GM23248 (cell line): Measurements from ENCODE around the gene SMTNL1. TPM values are rescaled to one million over a fixed set of nuclear protein-coding genes. Genes with fewer than 3 reads are reported as not detected.

Experiments used
- DNase-seq: peaks from one replicate; pipeline ENCODE4 v3.0.0-alpha.2; 2015
- H2AFZ ChIP-seq: fragments of 200-600 bp; sonication (generic); 2 replicates; pipeline ENCODE4 v1.6.1; 2016; ENCODE audit warnings: antibody characterized with exemption
- H3F3A ChIP-seq: fragments of 200-600 bp; sonication (generic); 2 replicates; pipeline ENCODE4 v1.6.1; 2016; ENCODE audit warnings: mild to moderate bottlenecking, antibody characterized with exemption, mixed run types; ENCODE audit not compliant: insufficient read depth
- H3K27ac ChIP-seq: fragments of 200-600 bp; sonication (generic); 2 replicates; pipeline ENCODE4 v1.5.1; 2016; ENCODE audit warnings: mild to moderate bottlenecking
- H3K27me3 ChIP-seq: fragments of 200-600 bp; sonication (generic); replicated peaks from 2 replicates; pipeline ENCODE4 v1.6.1; 2016; ENCODE audit warnings: mild to moderate bottlenecking; ENCODE audit not compliant: insufficient read depth
- H3K36me3 ChIP-seq: fragments of 200-600 bp; sonication (generic); 2 replicates; pipeline ENCODE4 v1.6.1; 2016; ENCODE audit warnings: low read depth, mild to moderate bottlenecking
- H3K4me1 ChIP-seq: fragments of 200-600 bp; sonication (generic); 2 replicates; pipeline ENCODE4 v1.6.1; 2016; ENCODE audit warnings: mild to moderate bottlenecking; ENCODE audit not compliant: insufficient read depth
- H3K4me2 ChIP-seq: fragments of 200-600 bp; sonication (generic); one replicate; pipeline ENCODE4 v1.6.1; 2016; ENCODE audit warnings: mild to moderate bottlenecking; ENCODE audit not compliant: unreplicated experiment
- H3K4me3 ChIP-seq: fragments of 200-600 bp; sonication (generic); 2 replicates; pipeline ENCODE4 v1.5.1; 2016; ENCODE audit warnings: mild to moderate bottlenecking
- H3K79me2 ChIP-seq: fragments of 200-600 bp; sonication (generic); 2 replicates; pipeline ENCODE4 v1.6.1; 2016; ENCODE audit warnings: mild to moderate bottlenecking; ENCODE audit not compliant: insufficient read depth
- H3K9ac ChIP-seq: fragments of 200-600 bp; sonication (generic); 2 replicates; pipeline ENCODE4 v1.6.1; 2016; ENCODE audit warnings: mild to moderate bottlenecking
- H3K9me2 ChIP-seq: fragments of 200-600 bp; sonication (generic); 2 replicates; pipeline ENCODE4 v1.6.1; 2016; ENCODE audit warnings: mixed run types, mild to moderate bottlenecking, moderate library complexity; ENCODE audit not compliant: insufficient read depth
- H3K9me3 ChIP-seq: fragments of 200-600 bp; sonication (generic); one replicate; pipeline ENCODE4 v1.6.1; 2017; ENCODE audit warnings: low read depth
- H4K20me1 ChIP-seq: fragments of 200-600 bp; sonication (generic); 2 replicates; pipeline ENCODE4 v1.6.0; 2016; ENCODE audit not compliant: insufficient read depth
- EZH2 ChIP-seq: fragments of 200-600 bp; sonication (generic); IDR thresholded peaks from 2 replicates; pipeline ENCODE4 v1.6.1; 2018; ENCODE audit warnings: antibody characterized with exemption, mild to moderate bottlenecking; ENCODE audit not compliant: insufficient read depth, poor library complexity, severe bottlenecking
- EZH2phosphoT487 ChIP-seq: fragments of 200-600 bp; sonication (generic); IDR thresholded peaks from 2 replicates; pipeline ENCODE4 v1.6.1; 2018; ENCODE audit warnings: antibody characterized with exemption, moderate library complexity, mild to moderate bottlenecking, low read depth; ENCODE audit not compliant: insufficient read depth
- WGBS, 2 experiments: methylation state at CpG; one replicate each; pipeline ENCODE4 v1.1.6; 2015 to 2017; ENCODE audit warnings: low lambda C conversion rate in 2 of 2, low coverage in 1 of 2; ENCODE audit errors: missing lambda C conversion rate in 2 of 2; 5-methylcytosine and 5-hydroxymethylcytosine counted together
- in situ Hi-C: fragments of 300-500 bp; cut with MboI; formaldehyde crosslinking; loops from 2 replicates; pipeline ENCODE4 v1.15.0; 2020
- polyA plus RNA-seq: library from polyadenylated mRNA; unstranded; fragments of >200 nt; fragmentation: Nextera tagmentation; extraction: Ambion mirVana; gene quantifications from 2 replicates; pipeline ENCODE4 v1.2.1, GENCODE V29; 2016
- total RNA-seq: library from RNA; depleted of rRNA; stranded (reverse); fragments of >200 nt; shearing (Covaris generic); gene quantifications from 2 replicates; pipeline ENCODE4 v1.2.3, GENCODE V29; 2014

Gene SMTNL1
- total and polyA plus RNA-seq, 2 experiments from 2014 or later: not detected

DNA sequence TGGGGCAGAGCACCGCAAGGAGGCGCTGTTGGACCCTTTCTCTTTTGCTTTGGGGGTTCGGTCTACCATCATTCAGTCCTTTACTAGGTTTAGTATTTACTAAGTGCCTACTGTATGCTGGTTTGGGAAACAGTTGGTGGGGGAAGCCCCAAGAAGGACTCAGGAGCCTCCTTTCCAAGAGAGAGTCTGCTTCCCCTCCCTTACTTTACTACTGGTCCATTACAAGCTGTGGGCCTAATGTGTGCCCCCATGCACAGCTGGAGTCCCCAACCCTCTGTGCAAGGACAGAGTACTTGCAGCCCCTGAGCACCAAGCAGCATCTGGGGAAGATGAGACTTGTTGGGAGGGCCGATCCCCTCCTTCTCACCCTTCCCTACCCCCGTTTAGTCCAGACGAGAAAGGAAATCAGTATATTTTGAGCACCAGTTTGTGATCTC, 31.0 kb downstream of the SMTNL1 start:
- WGBS, 2 experiments: 34 to 35% methylated on average over 6 of the region's 6 CpGs
- Histone ChIP-seq H3K79me2 (peaks cover 35% of the 10 kb centered on the region), H3K9me3 (no peaks in the 10 kb centered on the region), H3K9me2 (no peaks in the 10 kb centered on the region), H4K20me1 (no peaks in the 10 kb centered on the region), H3K27me3 (no peaks in the 10 kb centered on the region), H2AFZ (peak overlapping the region; percentile 92), H3K36me3 (no peaks in the 10 kb centered on the region), H3K27ac (peak overlapping the region; percentile 91), H3K4me2 (peak overlapping the region; percentile 75), H3K9ac (peak overlapping the region; percentile 86), H3K4me3 (peak overlapping the region; percentile 99), H3F3A (0 out of 2 replicates have a peak, but pooled peaks cover 10% of the 10 kb centered on the region), H3K4me1 (peaks cover 24% of the 10 kb centered on the region)
- in situ Hi-C loops: loop anchor here (5.0 kb wide), 1 partner anchor 74 kb away; no protein-coding TSS in a partner anchor
- TF ChIP-seq EZH2phosphoT487 (no peak), EZH2 (no peak)
- no peak for DNase-seq

DNA sequence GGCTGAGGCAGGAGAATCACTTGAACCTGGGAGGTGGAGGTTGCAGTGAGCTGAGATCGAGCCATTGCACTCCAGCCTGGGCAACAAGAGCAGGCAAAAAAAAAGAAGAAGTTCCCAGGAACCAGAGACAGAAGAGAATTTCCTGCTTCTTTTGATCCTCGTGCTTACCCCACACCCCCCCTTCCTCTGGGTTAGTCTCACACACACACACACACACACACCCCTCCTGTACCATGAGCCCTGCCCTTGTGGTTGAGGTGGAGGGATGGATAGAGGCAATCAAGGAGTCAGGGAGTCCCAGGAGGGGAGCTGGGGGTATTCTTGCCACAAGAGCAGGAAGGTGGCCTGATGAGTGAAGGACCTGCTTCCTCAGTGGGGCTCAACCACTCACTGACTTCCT, 34.2 kb downstream of the SMTNL1 start:
- Histone ChIP-seq H3K9me3 (no peaks in the 10 kb centered on the region), H3K9ac (no peak overlapping the region), H3K4me3 (no peak overlapping the region), H3K27me3 (no peaks in the 10 kb centered on the region), H3K4me2 (no peak overlapping the region), H3K4me1 (peaks cover 15% of the 10 kb centered on the region), H3K36me3 (no peaks in the 10 kb centered on the region), H4K20me1 (no peaks in the 10 kb centered on the region), H2AFZ (no peak overlapping the region), H3K27ac (no peak overlapping the region), H3K9me2 (no peaks in the 10 kb centered on the region), H3K79me2 (peaks cover 6% of the 10 kb centered on the region), H3F3A (0 out of 2 replicates have a peak, but pooled peaks cover 3% of the 10 kb centered on the region)
- no peak for DNase-seq
- WGBS, 2 experiments: 63 to 72% methylated on average over 2 of the region's 2 CpGs
- in situ Hi-C loops: no loop called here
- TF ChIP-seq EZH2 (no peak), EZH2phosphoT487 (no peak)

DNA sequence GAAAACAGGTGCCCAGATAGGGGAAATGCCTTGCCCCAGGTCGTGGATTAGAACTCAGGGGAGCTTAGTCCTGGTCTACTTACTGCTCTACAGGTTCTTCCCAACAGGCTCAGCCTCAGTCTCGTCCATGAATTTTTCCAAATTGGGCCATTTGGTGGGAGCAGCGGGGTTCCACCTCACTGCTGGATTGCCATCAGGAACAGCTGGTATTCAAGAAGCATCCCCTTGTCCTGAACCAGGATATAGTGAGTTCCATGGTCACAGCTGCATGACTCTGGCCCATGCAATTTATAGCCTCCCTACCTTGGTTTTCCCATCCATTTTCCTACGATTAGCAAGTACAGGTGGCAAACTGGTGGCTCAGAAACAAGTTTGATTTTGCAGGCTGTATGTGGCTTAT, 36.7 kb downstream of the SMTNL1 start:
- in situ Hi-C loops: no loop called here

DNA sequence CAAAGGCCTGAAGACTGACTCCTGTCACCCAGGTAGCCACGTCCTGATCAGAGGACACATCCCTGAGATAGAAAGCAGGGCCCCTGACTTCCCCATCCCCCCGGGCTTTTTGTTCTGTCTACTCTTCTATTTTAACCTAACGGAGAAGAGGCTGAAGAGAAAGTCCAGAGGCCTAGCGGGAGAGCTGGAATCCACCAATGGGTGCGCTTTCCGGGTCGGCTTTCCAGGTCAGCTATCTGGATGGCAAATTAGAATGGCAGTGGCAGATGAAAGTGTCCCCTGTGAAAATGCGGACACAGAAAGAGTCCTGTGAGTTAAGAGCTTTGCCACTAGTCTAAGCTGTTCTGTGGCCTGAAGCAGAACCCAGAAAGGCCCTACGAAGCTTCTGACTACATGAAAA, 46.9 kb downstream of the SMTNL1 start:
- Histone ChIP-seq H3K9ac (no peak overlapping the region), H3K27me3 (no peaks in the 10 kb centered on the region), H2AFZ (no peak overlapping the region), H3K9me2 (no peaks in the 10 kb centered on the region), H3K27ac (no peak overlapping the region), H3F3A (no peaks in the 10 kb centered on the region), H3K79me2 (no peaks in the 10 kb centered on the region), H3K36me3 (no peaks in the 10 kb centered on the region), H3K4me3 (no peak overlapping the region), H3K4me2 (no peak overlapping the region), H3K4me1 (no peaks in the 10 kb centered on the region), H3K9me3 (no peaks in the 10 kb centered on the region), H4K20me1 (no peaks in the 10 kb centered on the region)
- TF ChIP-seq EZH2phosphoT487: no peak
- no peak for TF ChIP-seq EZH2
- in situ Hi-C loops: no loop called here
- WGBS, 2 experiments: 64 to 70% methylated on average over 9 of the region's 9 CpGs
- DNase-seq: no peak

More for the DNA sequence above, 36.7 kb downstream of the SMTNL1 start:
- no peak overlapping the region for H3K4me3 ChIP-seq
- H3K27ac ChIP-seq: no peak overlapping the region
- H3K9me3 ChIP-seq: no peaks in the 10 kb centered on the region
- no peaks in the 10 kb centered on the region for H3K9me2 ChIP-seq
- 0 out of 2 replicates have a peak, but pooled peaks cover 2% of the 10 kb centered on the region for H3F3A ChIP-seq
- TF ChIP-seq EZH2: no peak
- TF ChIP-seq EZH2phosphoT487: no peak
- no peaks in the 10 kb centered on the region for H3K36me3 ChIP-seq
- H3K9ac ChIP-seq: no peak overlapping the region
- no peaks in the 10 kb centered on the region for H3K27me3 ChIP-seq
- no peaks in the 10 kb centered on the region for H4K20me1 ChIP-seq
- H3K4me1 ChIP-seq: peaks cover 6% of the 10 kb centered on the region
- no peak overlapping the region for H2AFZ ChIP-seq
- no peak for DNase-seq
- H3K4me2 ChIP-seq: no peak overlapping the region
- 45 to 52% methylated on average over 4 of the region's 4 CpGs for WGBS, 2 experiments
- no peaks in the 10 kb centered on the region for H3K79me2 ChIP-seq

GRCh38 chr11:57585301-57585700, 47.9 kb downstream of the SMTNL1 start:
- no peaks in the 10 kb centered on the region for H3K36me3 ChIP-seq

More at GRCh38 chr11:57585301-57585700, 47.9 kb downstream of the SMTNL1 start:
- Histone ChIP-seq H3F3A (no peaks in the 10 kb centered on the region), H3K4me2 (no peak overlapping the region), H3K79me2 (no peaks in the 10 kb centered on the region), H3K9me3 (no peaks in the 10 kb centered on the region), H3K9ac (no peak overlapping the region), H4K20me1 (no peaks in the 10 kb centered on the region), H3K27me3 (no peaks in the 10 kb centered on the region), H3K9me2 (no peaks in the 10 kb centered on the region), H3K4me1 (no peaks in the 10 kb centered on the region), H2AFZ (no peak overlapping the region), H3K4me3 (no peak overlapping the region), H3K27ac (no peak overlapping the region)
- no peak for DNase-seq
- TF ChIP-seq EZH2phosphoT487 (no peak), EZH2 (no peak)
- in situ Hi-C loops: no loop called here
